Upper lobe of left lung (tissue), 6 donors: ENCODE data around the gene AKR1B15. TPM values are rescaled to one million over a fixed set of nuclear protein-coding genes. Genes with fewer than 3 reads are reported as not detected.
A peak's percentile ranks its signal among the peaks of the same experiment; 100 is the strongest.

Experiments
- ATAC-seq, 2 donors: fragments of 200-7000 bp; cut with Tn5 transposase; one replicate each; pipeline ENCODE4 v1.9.1; 2022; ENCODE audit warnings: mild to moderate bottlenecking in 2 of 2, moderate library complexity in 2 of 2; ENCODE audit not compliant: low FRiP score in 2 of 2
- DNase-seq, 2 donors: peaks; one replicate each; pipeline ENCODE4 v3.0.0-alpha.2; 2019 to 2020
- H3K27ac ChIP-seq, 4 donors: fragments of 200-600 bp; sonication (generic); one replicate each; pipeline ENCODE4 v1.5.1; 2016 to 2019
- H3K27me3 ChIP-seq, 4 donors: fragments of 200-600 bp; sonication (generic); one replicate each; pipeline ENCODE4 v1.5.1; 2017 to 2019
- H3K36me3 ChIP-seq, 4 donors: fragments of 200-600 bp; sonication (generic); one replicate each; pipeline ENCODE4 v1.5.1; 2016 to 2019
- H3K4me1 ChIP-seq, 4 donors: fragments of 200-600 bp; sonication (generic); one replicate each; pipeline ENCODE4 v1.5.1; 2018 to 2019
- H3K4me3 ChIP-seq, 4 donors: fragments of 200-600 bp; sonication (generic); one replicate each; pipeline ENCODE4 v1.5.1; 2017 to 2019; ENCODE audit warnings: mild to moderate bottlenecking in 2 of 4, moderate library complexity in 1 of 4
- H3K9me3 ChIP-seq, 4 donors: fragments of 200-600 bp; sonication (generic); one replicate each; pipeline ENCODE4 v1.5.1; 2018 to 2019
- CTCF ChIP-seq, 6 experiments: fragments of 450-650 bp in 4 of 6; fragments of 200-600 bp in 2 of 6; sonication (generic) in 2 of 6; IDR thresholded peaks; one replicate each; pipeline ENCODE4 v1.5.1; 2016 to 2019; ENCODE audit warnings: antibody characterized with exemption in 6 of 6
- EP300 ChIP-seq, 4 donors: sonication (generic); formaldehyde crosslinking; IDR thresholded peaks; one replicate each; pipeline ENCODE4 v1.5.1; 2017; ENCODE audit warnings: antibody characterized with exemption in 4 of 4, control low read depth in 2 of 4
- POLR2A ChIP-seq, 4 donors: fragments of 450-650 bp; IDR thresholded peaks; one replicate each; pipeline ENCODE4 v1.5.1; 2016 to 2017; ENCODE audit warnings: antibody characterized with exemption in 4 of 4, mild to moderate bottlenecking in 2 of 4
- POLR2AphosphoS5 ChIP-seq, 2 donors: sonication (generic); formaldehyde crosslinking; IDR thresholded peaks; one replicate each; pipeline ENCODE4 v1.5.1; 2017; ENCODE audit warnings: antibody characterized with exemption in 2 of 2
- WGBS, 2 donors: methylation state at CpG; one replicate each; pipeline ENCODE4 v1.1.5; 2017 to 2018; 5-methylcytosine and 5-hydroxymethylcytosine counted together
- total RNA-seq, 6 donors: library from RNA; depleted of rRNA in 4 of 6; stranded (reverse); fragments of >200 nt in 4 of 6; gene quantifications; one replicate each; pipeline versions ENCODE4 v1.1.0 to v1.2.1, GENCODE V29; 2016 to 2021
- donor health status: DM: no; HTN: no; CAD: no; lungs with moderate emphysema.
- donor health status: DM: no; HTN: yes; CAD: no; lungs with severe emphysema.

Gene AKR1B15
- total RNA-seq, 6 donors from 2014 or later = not detected

DNA sequence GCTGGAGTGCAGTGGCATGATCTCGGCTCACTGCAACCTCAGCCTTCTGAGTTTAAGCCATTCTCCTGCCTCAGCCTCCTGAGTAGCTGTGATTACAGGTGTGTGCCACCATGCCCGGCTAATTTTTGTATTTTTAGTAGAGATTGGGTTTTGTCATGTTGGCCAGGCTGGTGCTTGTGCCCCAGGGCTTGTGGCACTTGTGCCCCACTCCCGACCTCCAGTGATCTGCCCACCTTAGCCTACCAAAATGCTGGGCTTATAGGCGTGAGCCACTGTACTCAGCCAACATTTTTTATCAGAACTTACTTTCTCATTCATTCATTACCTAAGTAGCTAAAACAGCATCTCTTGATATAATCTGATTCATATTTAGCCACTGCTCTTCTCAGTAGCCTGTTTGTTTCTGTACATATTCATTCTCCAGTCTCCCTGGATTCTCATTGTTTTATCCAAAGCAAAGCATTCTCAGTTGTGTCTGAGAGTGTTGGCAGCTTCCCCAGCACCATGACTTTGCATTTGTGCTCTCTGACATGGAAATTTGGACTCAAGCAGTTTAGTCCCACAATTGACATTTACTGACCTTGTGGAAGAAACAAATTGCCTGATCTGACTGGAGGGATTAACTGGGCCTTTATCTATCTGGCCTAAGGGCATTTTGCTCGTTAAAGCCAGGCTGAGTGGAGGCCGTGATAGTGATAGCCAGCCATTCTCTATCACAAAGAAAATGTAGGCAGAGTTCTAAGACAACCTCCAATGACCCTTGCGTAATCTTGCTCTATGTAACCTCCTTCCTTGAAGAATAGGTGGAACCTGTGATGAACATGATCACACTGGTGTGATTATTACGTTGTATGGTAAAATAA, 44.9 kb downstream of the AKR1B15 start:
- H3K4me3 ChIP-seq = no peak overlapping the region
- DNase-seq (peak in 1 of 2 donors; percentile 60), ATAC-seq (peak in 1 of 2 donors; percentile 81)
- WGBS, 2 donors = 43 to 48% methylated on average over 8 of the region's 8 CpGs
- no peaks in the 10 kb centered on the region for H3K27me3 ChIP-seq
- H3K9me3 ChIP-seq = no peaks in the 10 kb centered on the region
- peak overlapping the region; percentile 64 to 78 (median 67) for H3K27ac ChIP-seq
- TF ChIP-seq CTCF (IDR thresholded peaks at IDR 0.05) (no peak), POLR2AphosphoS5 (IDR thresholded peaks at IDR 0.05) (peak in 1 of 2 donors; percentile 7), EP300 (IDR thresholded peaks at IDR 0.05) (no peak)
- H3K36me3 ChIP-seq = no peaks in the 10 kb centered on the region
- H3K4me1 ChIP-seq = peaks cover 0 to 14% (median 13%) of the 10 kb centered on the region in 4 donors

- no peak overlapping the region for H3K27ac ChIP-seq
- DNase-seq (no peak), ATAC-seq (no peak)
- H3K36me3 ChIP-seq = no peaks in the 10 kb centered on the region
- 0% methylated on average over 1 of the region's 1 CpG for WGBS, 2 donors
- no peaks in the 10 kb centered on the region for H3K9me3 ChIP-seq
- no peaks in the 10 kb centered on the region for H3K27me3 ChIP-seq
- no peak for TF ChIP-seq CTCF (IDR thresholded peaks at IDR 0.05)
- TF ChIP-seq POLR2A (IDR thresholded peaks at IDR 0.05) = no peak
- TF ChIP-seq EP300 (IDR thresholded peaks at IDR 0.05) = no peak
- no peak for TF ChIP-seq POLR2AphosphoS5 (IDR thresholded peaks at IDR 0.05)
- peaks cover 0 to 14% (median 13%) of the 10 kb centered on the region in 4 donors for H3K4me1 ChIP-seq
- H3K4me3 ChIP-seq = no peak overlapping the region
These were observed 46.0 kb downstream of the AKR1B15 start for GRCh38 chr7:134594877-134595276.

- 85 to 87% methylated on average over 6 of the region's 6 CpGs for WGBS, 2 donors
- DNase-seq (no peak), ATAC-seq (no peak)
These were observed 50.5 kb downstream of the AKR1B15 start for GRCh38 chr7:134599371-134599770.

DNA sequence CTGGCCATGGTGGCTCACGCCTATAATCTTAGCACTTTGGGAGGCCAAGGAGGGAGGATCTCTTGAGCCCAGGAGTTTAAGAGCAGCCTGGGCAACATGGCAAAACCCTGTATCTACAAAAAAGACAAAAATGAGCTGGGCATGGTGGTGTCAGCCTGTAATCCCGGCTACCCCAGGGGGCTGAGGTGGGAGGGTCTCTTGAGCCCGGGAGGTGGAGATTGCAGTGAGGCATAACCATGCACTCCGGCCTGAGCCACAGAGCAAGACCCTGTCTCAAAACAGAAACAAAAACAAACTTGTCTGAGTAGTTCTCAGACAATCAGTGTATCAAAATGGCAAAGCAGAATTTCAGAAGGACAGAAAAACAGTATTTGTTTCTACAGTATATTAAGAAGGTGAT, 52.5 kb downstream of the AKR1B15 start:
- Histone ChIP-seq H3K27me3 (no peaks in the 10 kb centered on the region), H3K4me1 (peaks cover 5 to 12% (median 9%) of the 10 kb centered on the region in 4 donors), H3K4me3 (no peak overlapping the region), H3K36me3 (no peaks in the 10 kb centered on the region), H3K27ac (no peak overlapping the region), H3K9me3 (no peaks in the 10 kb centered on the region)
- WGBS, 2 donors = 62 to 71% methylated on average over 4 of the region's 4 CpGs
- TF ChIP-seq EP300 (IDR thresholded peaks at IDR 0.05) (no peak), POLR2AphosphoS5 (IDR thresholded peaks at IDR 0.05) (no peak), CTCF (IDR thresholded peaks at IDR 0.05) (no peak), POLR2A (IDR thresholded peaks at IDR 0.05) (no peak)
- no peak for DNase-seq
- ATAC-seq = no peak

More at GRCh38 chr7:134599371-134599770, 50.5 kb downstream of the AKR1B15 start:
- no peaks in the 10 kb centered on the region for H3K27me3 ChIP-seq
- no peaks in the 10 kb centered on the region for H3K36me3 ChIP-seq
- peaks cover 0 to 13% (median 9%) of the 10 kb centered on the region in 4 donors for H3K4me1 ChIP-seq
- no peak for TF ChIP-seq POLR2AphosphoS5 (IDR thresholded peaks at IDR 0.05)
- TF ChIP-seq EP300 (IDR thresholded peaks at IDR 0.05) = no peak
- no peak for TF ChIP-seq CTCF (IDR thresholded peaks at IDR 0.05)
- no peak for TF ChIP-seq POLR2A (IDR thresholded peaks at IDR 0.05)
- no peak overlapping the region for H3K27ac ChIP-seq
- no peak overlapping the region for H3K4me3 ChIP-seq
- H3K9me3 ChIP-seq = no peaks in the 10 kb centered on the region
